ENCODE data around the gene DSC3. TPM values are rescaled to one million over a fixed set of nuclear protein-coding genes. Genes with fewer than 3 reads are reported as not detected.

DSC3 gene
- total and polyA plus RNA-seq, 9 of the 15 experiments (the other 6 are each of a cell fraction or from before 2014, with no cell fraction given), result 0.01 to 0.40 (median 0.07) TPM

DNA sequence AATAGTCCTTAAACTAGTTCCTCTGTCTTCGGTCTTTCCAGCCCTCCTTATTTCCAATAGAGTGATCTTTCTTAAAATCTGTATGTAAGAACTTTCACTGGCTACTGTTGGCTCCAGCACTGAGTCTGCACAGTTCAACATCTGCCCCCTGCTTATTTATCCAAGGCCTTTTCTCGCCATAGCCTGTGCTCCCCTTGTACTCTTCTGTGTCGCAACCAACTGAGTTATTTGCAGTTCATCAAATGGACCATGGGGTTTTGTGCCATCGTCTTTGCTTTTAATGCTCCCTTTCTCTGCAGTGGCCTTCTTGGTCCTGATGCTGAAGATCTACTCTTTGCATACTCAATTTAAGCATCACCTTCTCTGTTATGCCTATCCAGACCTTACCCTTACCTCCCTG lies 77.3 kb downstream of the DSC3 start (continued):
- TF ChIP-seq, protein P1, sequence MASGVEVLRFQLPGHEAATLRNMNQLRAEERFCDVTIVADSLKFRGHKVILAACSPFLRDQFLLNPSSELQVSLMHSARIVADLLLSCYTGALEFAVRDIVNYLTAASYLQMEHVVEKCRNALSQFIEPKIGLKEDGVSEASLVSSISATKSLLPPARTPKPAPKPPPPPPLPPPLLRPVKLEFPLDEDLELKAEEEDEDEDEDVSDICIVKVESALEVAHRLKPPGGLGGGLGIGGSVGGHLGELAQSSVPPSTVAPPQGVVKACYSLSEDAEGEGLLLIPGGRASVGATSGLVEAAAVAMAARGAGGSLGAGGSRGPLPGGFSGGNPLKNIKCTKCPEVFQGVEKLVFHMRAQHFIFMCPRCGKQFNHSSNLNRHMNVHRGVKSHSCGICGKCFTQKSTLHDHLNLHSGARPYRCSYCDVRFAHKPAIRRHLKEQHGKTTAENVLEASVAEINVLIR (CRISPR knock-in tag; IDR thresholded peaks at IDR 0.05), result no peak
- TF ChIP-seq POLR2G (IDR thresholded peaks at IDR 0.05; ENCODE audit: low read depth, low read length), result no peak

DNA sequence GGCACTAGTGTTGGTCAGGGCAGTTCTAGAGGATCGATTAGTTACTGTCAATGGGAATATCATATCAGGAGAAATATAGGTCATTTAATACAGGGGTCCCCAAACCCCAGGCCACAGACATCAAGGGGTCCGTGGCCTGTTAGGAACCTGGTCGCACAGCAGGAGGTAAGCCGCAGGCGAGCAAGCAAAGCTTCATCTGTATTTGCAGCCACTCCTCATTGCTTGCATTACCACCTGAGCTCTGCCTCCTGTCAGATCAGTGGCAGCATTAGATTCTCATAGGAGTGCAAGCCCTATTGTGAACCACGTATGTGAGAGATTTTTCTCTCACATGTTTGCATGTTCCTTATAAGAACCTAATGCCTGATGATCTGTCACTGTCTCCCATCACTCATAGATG lies 81.9 kb downstream of the DSC3 start:
- CTCF ChIA-PET (ENCODE audit: low intra/inter-chr PET ratio), result no interaction called here
- H3K79me2 ChIP-seq (ENCODE audit: control insufficient read depth, insufficient read depth, low read length), result no peaks in the 10 kb centered on the region
- BruUV-seq (replicated peaks), result no TSS peak
- ATAC-seq (no peak), FAIRE-seq (no peak), DNase-seq (ENCODE audit: extremely low read depth in 1 of 4, low spot score in 3 of 4) (no peak)
- H3K4me3 ChIP-seq, result no peak overlapping the region
- H3K4me1 ChIP-seq (replicated peaks in 1 of 2; ENCODE audit: control insufficient read depth in 2 of 2, insufficient read depth in 2 of 2, low read length in 2 of 2), result no peaks in the 10 kb centered on the region; a peak in 1 of 5 replicates
- intact Hi-C loops (cut with micrococcal nuclease) (no loop called here), in situ Hi-C loops (cut with MboI) (no loop called here)
- POLR2A ChIA-PET, result no interaction called here
- no peaks in the 10 kb centered on the region for H4K20me1 ChIP-seq (replicated peaks; ENCODE audit: control insufficient read depth, insufficient read depth, low read length)
- TF ChIP-seq MCM3 (IDR thresholded peaks at IDR 0.05) (no peak), KLF6 (CRISPR knock-in tag; IDR thresholded peaks at IDR 0.05; ENCODE audit: borderline replicate concordance) (no peak), WHSC1 (IDR thresholded peaks at IDR 0.05; ENCODE audit: low read length) (no peak), FOSL1 (tag; conservative IDR thresholded peaks at IDR 0.05) (no peak), SMAD1 (IDR thresholded peaks at IDR 0.05; ENCODE audit: low read depth, low read length, partially characterized antibody) (no peak), TCF7L2 (IDR thresholded peaks at IDR 0.05; ENCODE audit: low read depth, low read length) (no peak), RB1 (IDR thresholded peaks at IDR 0.05; ENCODE audit: low read depth) (no peak), RBM22 (IDR thresholded peaks at IDR 0.05; ENCODE audit: low read depth, low read length, poor library complexity, severe bottlenecking) (no peak), TARDBP (IDR thresholded peaks at IDR 0.05) (no peak)
- TF ChIP-seq, protein P2, sequence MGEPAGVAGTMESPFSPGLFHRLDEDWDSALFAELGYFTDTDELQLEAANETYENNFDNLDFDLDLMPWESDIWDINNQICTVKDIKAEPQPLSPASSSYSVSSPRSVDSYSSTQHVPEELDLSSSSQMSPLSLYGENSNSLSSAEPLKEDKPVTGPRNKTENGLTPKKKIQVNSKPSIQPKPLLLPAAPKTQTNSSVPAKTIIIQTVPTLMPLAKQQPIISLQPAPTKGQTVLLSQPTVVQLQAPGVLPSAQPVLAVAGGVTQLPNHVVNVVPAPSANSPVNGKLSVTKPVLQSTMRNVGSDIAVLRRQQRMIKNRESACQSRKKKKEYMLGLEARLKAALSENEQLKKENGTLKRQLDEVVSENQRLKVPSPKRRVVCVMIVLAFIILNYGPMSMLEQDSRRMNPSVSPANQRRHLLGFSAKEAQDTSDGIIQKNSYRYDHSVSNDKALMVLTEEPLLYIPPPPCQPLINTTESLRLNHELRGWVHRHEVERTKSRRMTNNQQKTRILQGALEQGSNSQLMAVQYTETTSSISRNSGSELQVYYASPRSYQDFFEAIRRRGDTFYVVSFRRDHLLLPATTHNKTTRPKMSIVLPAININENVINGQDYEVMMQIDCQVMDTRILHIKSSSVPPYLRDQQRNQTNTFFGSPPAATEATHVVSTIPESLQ (CRISPR knock-in tag; IDR thresholded peaks at IDR 0.05), result no peak
- no peaks in the 10 kb centered on the region for H3K36me3 ChIP-seq (ENCODE audit: control insufficient read depth, insufficient read depth, low read length)
- no peaks in the 10 kb centered on the region for H3K9me1 ChIP-seq (ENCODE audit: control insufficient read depth, insufficient read depth, low read length)
- no peak overlapping the region for H2AFZ ChIP-seq (ENCODE audit: low read depth, low read length)
- no peak overlapping the region for H3K4me2 ChIP-seq (ENCODE audit: insufficient read depth, low read length)
- H3K27ac ChIP-seq (ENCODE audit: extremely low read depth, low read depth, low read length), result no peak overlapping the region
- no peaks in the 10 kb centered on the region for H3K9me3 ChIP-seq (replicated peaks; ENCODE audit: control insufficient read depth, insufficient read depth, low read depth, low read length)
- 2% methylated on average over 6 of the region's 6 CpGs for WGBS (ENCODE audit: insufficient coverage, low coverage, missing lambda C conversion rate)
- H3K27me3 ChIP-seq (ENCODE audit: control insufficient read depth in 2 of 2, insufficient read depth in 2 of 2, low read length in 2 of 2), result no peaks in the 10 kb centered on the region
- H3K9ac ChIP-seq (ENCODE audit: insufficient read depth in 1 of 2, low read depth in 2 of 2, low read length in 2 of 2), result no peak overlapping the region
